HG03378 (cell line): ENCODE data around the gene MAGEA3.
"Not testable (repeated sequence)": the region's sequence is repeated elsewhere in the genome, so short reads cannot be mapped to it uniquely, and the experiment has no call there.

ENCODE experiments used
- ATAC-seq: cut with Tn5 transposase; IDR thresholded peaks from one replicate; pipeline ENCODE4 v1.9.1; 2021; ENCODE audit warnings: mild to moderate bottlenecking, moderate library complexity; ENCODE audit not compliant: unreplicated experiment

The MAGEA3 gene, protein sequence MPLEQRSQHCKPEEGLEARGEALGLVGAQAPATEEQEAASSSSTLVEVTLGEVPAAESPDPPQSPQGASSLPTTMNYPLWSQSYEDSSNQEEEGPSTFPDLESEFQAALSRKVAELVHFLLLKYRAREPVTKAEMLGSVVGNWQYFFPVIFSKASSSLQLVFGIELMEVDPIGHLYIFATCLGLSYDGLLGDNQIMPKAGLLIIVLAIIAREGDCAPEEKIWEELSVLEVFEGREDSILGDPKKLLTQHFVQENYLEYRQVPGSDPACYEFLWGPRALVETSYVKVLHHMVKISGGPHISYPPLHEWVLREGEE

DNA sequence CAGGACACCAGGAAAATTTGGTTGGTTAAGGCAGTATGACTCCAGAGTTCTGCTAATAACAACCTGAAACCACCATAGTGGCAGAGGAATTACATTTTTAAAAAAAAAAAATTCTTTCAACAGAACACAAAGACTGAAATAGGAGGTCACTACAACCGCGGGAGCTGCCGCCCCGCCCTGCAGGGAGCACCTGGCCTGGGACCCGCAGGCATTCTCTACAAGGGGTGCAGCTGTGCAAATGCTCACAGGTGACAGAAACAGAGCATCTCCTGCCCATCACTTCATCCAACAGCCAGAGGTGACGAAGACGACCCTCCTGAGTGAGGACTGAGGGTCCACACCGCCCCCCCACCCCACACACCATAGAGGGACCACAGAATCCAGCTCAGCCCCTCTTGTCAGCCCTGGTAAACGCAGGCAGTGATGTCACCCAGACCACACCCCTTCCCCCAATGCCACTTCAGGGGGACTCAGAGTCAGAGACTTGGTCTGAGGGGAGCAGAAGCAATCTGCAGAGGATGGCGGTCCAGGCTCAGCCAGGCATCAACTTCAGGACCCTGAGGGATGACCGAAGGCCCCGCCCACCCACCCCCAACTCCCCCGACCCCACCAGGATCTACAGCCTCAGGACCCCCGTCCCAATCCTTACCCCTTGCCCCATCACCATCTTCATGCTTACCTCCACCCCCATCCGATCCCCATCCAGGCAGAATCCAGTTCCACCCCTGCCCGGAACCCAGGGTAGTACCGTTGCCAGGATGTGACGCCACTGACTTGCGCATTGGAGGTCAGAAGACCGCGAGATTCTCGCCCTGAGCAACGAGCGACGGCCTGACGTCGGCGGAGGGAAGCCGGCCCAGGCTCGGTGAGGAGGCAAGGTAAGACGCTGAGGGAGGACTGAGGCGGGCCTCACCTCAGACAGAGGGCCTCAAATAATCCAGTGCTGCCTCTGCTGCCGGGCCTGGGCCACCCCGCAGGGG is at the start of gene MAGEA3:
Gene MAGEA3 (plus strand): TSS at position 843 of the 980 bp plus-strand sequence. CDS start 2,039 bp downstream, outside the sequence.
- ATAC-seq, result not testable (repeated sequence)

DNA sequence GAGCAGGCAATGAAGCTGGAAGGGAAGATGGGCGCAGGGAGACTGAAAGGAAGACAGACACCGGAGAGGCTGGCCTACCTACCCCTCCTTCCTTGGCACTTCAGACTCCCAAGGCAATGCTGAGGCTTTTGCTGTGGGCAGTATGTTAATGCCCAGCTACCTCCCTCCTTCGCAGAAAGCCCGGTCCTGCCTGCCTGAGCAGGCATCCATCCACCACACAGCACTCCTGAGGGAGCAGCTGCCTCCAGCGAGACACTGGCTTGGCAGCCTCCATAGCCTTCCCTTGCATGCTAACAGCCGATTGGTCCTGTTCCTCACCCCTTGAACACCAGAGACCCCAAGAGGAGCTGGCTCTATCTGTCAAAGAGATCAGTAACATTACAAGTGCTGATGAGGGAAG is 46.5 kb upstream of the MAGEA3 start:
- no peak for ATAC-seq

DNA sequence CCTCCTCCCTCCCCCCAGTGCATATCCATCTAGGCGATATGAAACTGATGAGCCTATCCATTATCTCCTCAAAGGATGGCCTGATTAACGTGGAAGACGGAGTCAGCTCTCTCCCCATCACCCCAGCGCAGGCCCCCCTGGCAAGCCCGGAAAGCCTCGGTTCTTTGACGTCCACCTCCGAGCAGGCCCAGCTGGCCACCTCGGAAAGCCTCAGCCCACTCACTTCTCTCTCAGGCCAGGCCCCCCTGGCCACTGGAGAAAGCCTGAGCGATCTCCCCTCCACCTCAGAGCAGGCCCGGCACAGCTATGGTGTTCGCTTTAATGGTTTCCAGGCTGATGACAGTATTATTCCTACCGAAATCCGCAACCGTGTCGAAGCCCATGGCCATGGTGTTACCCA is 46.1 kb upstream of the MAGEA3 start:
- no peak for ATAC-seq

DNA sequence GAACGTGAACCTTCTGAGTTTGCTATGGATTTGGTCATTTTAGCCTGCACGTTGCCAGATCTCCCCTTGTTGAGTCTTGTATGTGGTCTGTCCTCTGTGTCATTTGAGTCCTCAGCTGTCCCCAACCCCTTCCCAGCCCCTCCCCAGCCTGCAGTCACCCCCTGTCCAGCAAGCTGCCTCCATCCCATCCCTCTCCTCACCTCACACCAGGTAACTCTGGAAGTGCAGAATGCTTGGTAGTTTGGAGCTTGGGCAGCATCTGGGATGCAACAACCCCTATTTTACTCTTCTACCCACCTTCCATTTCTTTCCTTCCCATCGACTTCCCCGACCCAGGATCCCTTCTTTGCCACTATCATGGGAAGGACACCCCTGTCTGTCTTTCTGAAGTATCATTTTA is 42.5 kb upstream of the MAGEA3 start:
- no peak for ATAC-seq

DNA sequence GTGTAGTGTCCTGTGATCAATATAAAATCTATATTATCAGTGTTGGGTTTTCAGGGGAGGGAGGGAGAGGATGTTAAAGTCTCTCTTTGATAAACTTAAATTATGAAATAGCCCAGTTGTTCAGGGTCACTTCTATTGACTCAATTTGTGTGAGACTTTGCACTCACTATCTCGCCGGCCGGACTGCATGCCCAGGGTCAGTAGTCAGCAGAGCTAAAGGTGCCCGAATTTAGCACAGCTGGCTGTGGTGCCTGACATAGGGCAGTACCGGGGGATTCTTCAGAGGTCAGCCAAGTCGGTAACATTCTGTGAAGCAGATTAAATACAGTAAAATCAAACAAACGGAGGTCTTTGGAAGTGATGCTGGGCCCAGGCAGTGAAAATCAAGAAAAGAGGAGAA is 41.7 kb upstream of the MAGEA3 start:
- ATAC-seq, result no peak

DNA sequence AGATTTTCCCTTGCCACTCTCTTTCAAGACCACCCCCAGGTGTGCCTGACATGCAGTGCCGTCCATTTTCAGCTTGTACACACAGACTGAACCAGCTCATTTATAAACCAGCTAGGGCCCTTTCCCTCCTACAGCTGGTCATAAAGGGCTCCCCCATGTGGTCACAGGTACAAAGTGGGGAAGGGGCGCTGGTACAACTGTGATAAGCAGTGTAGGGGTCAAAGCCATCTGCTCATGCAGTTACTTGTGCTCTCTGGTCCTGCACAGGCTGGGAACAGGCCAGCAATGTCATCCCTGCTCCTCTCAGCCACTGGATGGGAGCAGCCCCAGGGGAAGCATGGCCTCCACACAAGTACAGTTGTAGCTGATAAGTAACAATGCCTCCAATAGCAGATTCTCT is 40.3 kb upstream of the MAGEA3 start:
- no peak for ATAC-seq

DNA sequence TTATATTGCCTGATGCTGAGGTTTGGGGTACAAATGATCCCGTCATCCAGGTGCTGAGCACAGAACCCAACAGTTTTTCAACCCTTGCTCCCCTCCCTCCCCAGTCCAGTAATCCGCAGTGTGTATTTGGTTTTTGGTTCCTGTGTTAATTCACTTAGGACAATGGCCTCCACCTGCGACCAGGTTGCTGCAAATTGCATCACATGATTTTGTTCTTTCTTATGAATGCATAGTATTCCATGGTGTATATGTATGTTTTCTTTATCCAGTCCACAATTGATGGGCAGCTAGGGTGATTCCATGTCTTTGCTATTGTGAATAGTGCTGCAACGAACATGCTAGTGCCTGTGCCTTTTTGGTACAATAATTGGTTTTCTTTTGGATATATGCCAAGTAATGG is 35.5 kb upstream of the MAGEA3 start:
- no peak for ATAC-seq

DNA sequence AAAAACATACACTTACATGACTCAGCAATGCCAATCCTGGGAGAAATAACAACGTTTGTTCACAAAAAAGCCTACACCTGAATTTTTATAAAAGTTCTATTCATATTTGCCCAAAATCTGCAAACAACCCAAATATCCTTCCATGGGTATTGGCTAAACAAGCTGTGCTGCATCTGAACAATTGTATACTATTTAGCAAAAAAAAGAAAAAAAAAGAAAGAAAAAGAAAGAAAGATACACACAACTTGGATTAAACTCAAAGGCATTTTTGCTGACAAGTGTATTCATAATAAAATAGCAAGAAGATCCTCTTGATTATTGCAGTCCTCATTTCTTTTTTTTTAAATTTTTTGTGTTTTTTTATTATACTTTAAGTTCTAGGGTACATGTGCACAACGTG is 24.5 kb upstream of the MAGEA3 start:
- no peak for ATAC-seq

DNA sequence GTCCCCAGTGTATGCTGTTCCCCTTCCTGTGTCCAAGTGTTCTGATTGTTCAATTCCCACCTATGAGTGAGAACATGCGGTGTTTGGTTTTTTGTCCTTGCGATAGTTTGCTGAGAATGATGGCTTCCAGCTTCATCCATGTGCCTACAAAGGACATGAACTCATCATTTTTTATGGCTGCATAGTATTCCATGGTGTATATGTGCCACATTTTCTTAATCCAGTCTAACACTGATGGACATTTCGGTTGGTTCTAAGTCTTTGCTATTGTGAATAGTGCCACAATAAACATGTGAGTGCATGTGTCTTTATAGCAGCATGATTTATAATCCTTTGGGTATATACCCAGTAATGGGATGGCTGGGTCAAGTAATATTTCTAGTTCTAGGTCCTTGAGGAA is 23.9 kb upstream of the MAGEA3 start:
- ATAC-seq, result not testable (repeated sequence)

DNA sequence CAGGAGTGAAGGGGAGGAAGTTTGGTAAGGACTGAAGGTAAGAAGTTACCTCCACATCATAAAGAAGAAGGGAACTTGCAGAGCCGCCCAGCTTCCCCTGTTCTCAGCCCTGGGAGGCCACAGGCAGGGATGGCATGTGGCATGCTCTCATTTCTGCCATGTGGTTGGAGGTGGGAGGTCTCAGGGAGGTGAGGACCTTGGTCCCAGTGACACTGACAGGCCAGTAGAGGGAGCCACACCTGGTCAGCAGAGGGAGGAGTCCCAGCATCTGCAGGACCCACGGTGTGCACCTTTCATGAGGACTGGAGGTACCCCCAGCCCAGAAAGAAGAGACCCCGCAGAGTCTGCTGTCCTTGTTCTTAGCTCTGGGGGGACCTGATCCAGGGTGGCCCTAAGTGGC is 17.6 kb upstream of the MAGEA3 start:
- ATAC-seq, result not testable (repeated sequence)

DNA sequence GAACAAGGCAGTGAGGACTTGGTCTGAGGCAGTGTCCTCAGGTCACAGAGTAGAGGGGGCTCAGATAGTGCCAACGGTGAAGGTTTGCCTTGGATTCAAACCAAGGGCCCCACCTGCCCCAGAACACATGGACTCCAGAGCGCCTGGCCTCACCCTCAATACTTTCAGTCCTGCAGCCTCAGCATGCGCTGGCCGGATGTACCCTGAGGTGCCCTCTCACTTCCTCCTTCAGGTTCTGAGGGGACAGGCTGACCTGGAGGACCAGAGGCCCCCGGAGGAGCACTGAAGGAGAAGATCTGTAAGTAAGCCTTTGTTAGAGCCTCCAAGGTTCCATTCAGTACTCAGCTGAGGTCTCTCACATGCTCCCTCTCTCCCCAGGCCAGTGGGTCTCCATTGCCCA is 1.8 kb downstream of the MAGEA3 start:
- not testable (repeated sequence) for ATAC-seq

DNA sequence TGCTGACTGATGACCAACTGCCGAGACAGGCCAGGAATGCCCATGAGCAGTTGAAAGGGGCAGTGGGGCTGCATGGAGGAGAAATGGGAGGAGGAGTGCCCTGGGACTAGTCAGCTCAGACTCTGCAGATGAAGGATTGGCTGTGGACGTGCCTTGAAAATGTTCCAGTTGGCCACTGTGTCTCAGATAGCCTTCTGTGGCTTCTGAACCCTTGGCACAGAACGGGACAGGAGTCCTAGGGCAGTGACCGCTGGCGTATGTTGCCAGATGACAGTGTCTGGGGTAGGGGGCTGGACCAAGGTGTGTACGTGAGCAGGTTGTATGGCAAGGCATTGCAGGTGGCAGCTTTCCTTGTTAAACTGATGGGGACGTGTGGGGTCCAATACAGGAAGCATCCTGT is 7.9 kb downstream of the MAGEA3 start:
- ATAC-seq, result not testable (repeated sequence)

DNA sequence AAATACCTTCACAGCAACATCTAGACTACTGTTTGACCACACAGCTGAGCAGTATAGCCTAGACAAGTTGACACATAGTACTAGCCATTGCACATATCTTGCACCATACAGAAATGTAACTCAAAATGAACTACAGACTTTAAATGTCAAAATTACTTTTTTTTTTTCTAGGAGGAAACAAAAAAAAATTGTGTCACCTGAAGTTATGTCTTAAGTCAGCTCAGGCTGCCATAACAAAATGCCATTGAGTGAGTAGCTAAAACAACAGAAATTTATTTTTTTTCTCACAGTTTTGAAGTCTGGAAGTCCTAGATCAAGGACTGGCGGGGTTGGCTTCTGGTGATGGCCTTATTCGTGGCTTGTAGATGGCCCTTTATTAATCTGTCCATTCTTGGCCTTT is 10.6 kb downstream of the MAGEA3 start, which contains the start of gene CSAG2:
Gene CSAG2 (minus strand): TSS at position 101 of the 400 bp plus-strand sequence. CDS start 161 bp downstream, outside the sequence.
- not testable (repeated sequence) for ATAC-seq

DNA sequence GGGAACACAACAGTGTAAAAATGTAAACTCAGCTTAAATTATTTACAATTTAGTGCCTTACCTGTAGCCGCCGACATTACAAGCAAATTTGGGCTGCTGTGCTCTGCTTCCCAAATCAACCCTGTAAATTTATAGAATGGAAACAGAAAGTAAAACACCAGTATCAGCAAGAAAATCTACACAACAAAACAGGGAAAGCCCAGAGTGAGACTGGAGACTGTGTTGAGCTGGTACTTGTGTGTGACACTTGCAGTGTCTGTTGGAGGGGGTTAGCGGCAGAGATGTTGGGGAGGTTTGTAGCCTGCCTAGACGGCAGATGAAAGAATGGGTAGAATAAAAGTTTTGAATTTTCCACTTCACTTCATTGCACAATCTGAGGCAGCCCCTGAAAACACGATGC is 14.6 kb downstream of the MAGEA3 start:
- ATAC-seq, result not testable (repeated sequence)

DNA sequence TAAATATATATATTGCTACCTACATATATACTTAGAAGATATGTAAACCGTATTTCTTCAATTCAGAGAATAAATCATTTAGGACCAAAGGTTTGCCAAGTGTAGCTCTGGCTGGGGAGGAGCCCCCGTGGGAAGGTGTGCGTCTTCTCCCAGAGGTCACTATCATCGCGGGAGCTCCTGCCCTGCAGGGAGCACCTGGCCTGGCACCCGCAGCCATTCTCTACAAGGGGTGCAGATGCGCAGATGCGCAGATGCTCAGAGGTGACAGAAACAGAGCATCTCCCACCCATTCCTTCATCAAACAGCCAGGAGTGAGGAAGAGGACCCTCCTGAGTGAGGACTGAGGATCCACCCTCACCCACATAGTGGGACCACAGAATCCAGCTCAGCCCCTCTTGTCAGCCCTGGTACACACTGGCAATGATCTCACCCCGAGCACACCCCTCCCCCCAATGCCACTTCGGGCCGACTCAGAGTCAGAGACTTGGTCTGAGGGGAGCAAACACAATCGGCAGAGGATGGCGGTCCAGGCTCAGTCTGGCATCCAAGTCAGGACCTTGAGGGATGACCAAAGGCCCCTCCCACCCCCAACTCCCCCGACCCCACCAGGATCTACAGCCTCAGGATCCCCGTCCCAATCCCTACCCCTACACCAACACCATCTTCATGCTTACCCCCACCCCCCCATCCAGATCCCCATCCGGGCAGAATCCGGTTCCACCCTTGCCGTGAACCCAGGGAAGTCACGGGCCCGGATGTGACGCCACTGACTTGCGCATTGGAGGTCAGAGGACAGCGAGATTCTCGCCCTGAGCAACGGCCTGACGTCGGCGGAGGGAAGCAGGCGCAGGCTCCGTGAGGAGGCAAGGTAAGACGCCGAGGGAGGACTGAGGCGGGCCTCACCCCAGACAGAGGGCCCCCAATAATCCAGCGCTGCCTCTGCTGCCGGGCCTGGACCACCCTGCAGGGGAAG is 15.5 kb downstream of the MAGEA3 start, which contains the start of gene MAGEA2B:
Gene MAGEA2B (plus strand): TSS at position 814 of the 973 bp plus-strand sequence. CDS start 2,479 bp downstream, outside the sequence.
- ATAC-seq, result not testable (repeated sequence)

DNA sequence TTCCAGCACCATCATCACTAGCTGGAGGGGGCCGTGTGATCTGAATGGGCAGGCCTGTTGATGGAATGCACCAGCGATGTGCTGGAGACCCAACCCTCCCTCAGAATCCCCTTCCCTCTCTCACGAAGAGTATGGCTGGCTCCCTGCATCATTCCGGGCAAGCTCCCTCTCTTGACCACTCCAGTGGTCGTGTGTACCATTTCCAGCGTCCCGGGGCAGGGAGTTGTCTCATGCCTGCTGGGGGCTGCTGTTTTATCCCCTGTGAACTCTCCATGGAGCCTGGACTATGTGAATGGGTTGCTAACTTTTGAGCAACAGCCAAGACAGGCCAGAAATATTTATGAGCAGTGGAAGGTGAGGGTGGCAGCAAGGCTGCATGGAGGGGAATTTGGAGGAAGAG is 26.8 kb downstream of the MAGEA3 start:
- ATAC-seq, result no peak

DNA sequence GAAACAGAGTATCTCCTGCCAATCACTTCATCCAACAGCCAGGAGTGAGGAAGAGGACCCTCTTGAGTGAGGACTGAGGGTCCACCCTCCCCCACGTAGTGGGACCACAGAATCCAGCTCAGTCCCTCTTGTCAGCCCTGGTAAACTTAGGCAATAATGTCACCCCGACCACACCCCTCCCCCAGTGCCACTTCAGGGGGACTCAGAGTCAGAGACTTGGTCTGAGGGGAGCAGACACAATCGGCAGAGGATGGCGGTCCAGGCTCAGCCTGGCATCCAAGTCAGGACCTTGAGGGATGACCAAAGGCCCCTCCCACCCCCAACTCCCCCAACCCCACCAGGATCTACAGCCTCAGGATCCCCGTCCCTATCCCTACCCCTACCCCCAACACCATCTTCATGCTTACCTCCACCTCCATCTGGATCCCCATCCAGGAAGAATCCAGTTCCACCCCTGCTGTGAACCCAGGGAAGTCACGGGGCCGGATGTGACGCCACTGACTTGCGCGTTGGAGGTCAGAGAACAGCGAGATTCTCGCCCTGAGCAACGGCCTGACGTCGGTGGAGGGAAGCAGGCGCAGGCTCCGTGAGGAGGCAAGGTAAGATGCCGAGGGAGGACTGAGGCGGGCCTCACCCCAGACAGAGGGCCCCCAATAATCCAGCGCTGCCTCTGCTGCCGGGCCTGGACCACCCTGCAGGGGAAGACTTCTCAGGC is 34.8 kb downstream of the MAGEA3 start, which contains the start of the genes CSAG1 and MAGEA12:
Gene CSAG1 (minus strand): TSS at position 461 of the 715 bp plus-strand sequence. CDS start 1,261 bp downstream, outside the sequence.
Gene MAGEA12 (plus strand): TSS at position 497 of the 715 bp plus-strand sequence. CDS start 2,405 bp downstream, outside the sequence.
- ATAC-seq, result no peak

DNA sequence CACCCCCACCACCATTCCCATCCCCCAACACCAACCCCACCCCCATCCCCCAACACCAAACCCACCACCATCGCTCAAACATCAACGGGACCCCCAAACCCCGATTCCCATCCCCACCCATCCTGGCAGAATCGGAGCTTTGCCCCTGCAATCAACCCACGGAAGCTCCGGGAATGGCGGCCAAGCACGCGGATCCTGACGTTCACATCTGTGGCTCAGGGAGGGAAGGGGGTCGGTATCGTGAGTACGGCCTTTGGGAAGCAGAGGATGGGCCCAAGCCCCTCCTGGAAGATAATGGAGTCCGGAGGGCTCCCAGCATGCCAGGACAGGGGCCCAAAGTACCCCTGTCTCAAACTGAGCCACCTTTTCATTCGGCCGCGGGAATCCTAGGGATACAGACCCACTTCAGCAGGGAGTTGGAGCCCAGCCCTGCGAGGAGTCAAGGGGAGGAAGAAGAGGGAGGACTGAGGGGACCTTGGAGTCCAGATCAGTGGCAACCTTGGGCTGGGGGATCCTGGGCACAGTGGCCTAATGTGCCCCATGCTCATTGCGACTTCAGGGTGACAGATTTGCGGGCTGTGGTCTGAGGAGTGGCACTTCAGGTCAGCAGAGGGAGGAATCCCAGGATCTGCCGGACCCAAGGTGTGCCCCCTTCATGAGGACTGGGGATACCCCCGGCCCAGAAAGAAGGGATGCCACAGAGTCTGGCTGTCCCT is 35.7 kb downstream of the MAGEA3 start:
- not testable (repeated sequence) for ATAC-seq

DNA sequence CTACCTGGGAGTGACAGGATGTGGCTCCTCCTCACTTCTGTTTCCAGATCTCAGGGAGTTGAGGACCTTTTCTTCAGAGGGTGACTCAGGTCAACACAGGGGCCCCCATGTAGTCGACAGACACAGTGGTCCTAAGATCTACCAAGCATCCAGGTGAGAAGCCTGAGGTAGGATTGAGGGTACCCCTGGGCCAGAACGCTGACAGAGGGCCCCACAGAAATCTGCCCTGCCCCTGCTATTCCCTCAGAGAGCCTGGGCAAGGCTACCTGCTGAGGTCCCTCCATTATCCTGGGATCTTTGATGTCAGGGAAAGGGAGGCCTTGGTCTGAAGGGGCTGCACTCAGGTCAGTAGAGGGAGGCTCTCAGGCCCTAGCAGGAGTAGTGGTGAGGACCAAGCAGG is 36.5 kb downstream of the MAGEA3 start:
- no peak for ATAC-seq
